OCI-LY1 (cell line): ENCODE data around the gene TM2D3.

ENCODE experiments used
- EZH2 ChIP-seq: fragments of 200-600 bp; sonication (generic), shearing (Covaris generic); IDR thresholded peaks from 2 replicates; pipeline ENCODE4 v1.8.0; 2017; ENCODE audit warnings: borderline replicate concordance, mixed run types, mild to moderate bottlenecking, antibody characterized with exemption, low read length, moderate library complexity, mixed read lengths
- TF ChIP-seq, protein P1 (sequence below): fragments of 200-600 bp; sonication (generic), shearing (Covaris generic); IDR thresholded peaks from 2 replicates; pipeline ENCODE4 v1.5.1; 2017; ENCODE audit warnings: mild to moderate bottlenecking, antibody characterized with exemption, low read length, moderate library complexity, mixed read lengths

DNA sequence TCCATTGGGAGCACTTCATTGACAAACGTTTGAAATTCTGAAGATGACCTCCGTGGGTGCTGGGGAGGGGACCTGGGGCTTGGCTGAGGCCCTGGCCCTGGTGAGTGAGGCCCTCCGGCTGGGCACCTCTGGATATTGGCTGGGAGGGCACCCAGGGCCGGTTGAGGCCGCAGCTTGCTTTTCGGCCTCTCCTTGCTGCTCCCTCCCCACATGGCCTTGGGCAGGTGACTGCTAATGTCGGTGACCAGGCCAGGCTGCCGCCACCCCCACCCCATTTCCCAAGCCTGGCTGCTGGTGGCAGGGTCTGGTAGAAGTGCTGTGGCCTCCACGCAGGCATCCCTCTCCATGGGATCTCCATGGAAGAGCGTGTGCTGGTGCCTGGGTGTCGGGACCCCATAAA is 39.5 kb downstream of the TM2D3 start:
- TF ChIP-seq EZH2: no peak
- TF ChIP-seq, protein P1, sequence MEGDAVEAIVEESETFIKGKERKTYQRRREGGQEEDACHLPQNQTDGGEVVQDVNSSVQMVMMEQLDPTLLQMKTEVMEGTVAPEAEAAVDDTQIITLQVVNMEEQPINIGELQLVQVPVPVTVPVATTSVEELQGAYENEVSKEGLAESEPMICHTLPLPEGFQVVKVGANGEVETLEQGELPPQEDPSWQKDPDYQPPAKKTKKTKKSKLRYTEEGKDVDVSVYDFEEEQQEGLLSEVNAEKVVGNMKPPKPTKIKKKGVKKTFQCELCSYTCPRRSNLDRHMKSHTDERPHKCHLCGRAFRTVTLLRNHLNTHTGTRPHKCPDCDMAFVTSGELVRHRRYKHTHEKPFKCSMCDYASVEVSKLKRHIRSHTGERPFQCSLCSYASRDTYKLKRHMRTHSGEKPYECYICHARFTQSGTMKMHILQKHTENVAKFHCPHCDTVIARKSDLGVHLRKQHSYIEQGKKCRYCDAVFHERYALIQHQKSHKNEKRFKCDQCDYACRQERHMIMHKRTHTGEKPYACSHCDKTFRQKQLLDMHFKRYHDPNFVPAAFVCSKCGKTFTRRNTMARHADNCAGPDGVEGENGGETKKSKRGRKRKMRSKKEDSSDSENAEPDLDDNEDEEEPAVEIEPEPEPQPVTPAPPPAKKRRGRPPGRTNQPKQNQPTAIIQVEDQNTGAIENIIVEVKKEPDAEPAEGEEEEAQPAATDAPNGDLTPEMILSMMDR: no peak
